EL (cell line): Measurements from ENCODE around the gene RTEL1.

Experiments
- DNase-seq: peaks from one replicate; pipeline ENCODE4 v3.0.0-alpha.2; 2016

RTEL1 gene

GRCh38 chr20:63743210-63743970 lies 85.3 kb downstream of the RTEL1 start:
- DNase-seq, result no peak

- DNase-seq, result no peak
Observed at GRCh38 chr20:63744158-63744557, 86.0 kb downstream of the RTEL1 start.

DNA sequence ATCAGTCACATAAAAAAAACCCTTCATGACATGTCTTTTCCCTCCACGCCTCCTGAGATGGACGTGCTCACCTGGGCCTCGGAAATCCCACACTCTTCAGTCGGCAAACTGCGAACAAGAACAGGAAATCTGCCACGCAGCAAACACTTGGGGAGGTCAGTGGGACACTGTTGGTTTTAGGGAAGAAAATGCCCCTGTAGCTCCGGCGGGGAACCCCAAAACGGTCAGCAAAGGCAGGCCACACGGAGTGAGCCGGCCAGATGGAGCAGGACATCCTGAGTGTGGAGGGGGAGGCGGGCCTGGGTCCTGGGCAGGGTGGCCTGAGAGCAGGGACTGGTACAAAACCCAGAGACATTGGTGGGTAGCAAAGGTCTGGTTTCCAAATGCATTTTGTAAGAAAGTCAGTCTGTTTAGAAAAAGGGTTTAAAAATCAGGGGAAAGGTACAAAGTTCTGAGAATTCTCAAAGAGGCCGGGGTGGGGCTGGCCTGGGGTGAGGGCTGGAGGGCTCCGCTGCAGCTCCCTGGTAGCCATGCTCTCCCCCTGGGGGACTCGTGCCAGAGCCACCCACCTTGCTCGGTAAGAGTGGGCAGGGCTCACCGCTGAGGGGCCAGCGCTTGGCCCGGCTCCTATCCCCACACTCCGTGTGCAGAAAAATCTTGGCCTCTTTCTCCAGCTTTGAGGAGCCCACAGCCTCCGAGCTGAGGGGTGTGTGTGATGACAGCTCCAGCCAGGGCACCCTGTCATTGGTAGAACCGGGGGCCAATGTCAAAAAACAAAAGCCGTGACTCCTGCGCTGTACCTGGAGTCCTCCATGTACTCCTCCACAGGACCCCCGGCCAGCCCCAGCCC lies 86.7 kb downstream of the RTEL1 start:
- no peak for DNase-seq

DNA sequence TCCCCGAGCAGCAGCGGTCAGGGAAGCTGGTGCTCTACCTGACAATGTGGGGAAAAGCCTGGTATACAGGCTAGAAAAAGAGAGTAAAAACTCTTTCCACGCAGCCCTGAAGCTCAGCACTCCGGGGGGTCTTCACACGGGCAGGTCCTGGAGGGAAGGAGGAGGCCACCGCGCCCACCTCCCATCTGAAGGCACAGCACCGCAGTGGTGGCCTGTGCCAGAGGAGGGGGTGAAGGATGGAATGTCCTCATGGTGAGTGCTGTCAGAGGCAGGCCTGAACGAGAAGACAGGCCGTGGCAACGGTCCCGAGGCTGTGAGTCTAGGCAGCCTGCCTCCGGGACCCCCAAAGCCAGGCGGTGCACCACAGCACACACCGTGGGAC lies 87.3 kb downstream of the RTEL1 start:
- DNase-seq, result no peak
